NCI-H524 treated with DMSO at 0.1 percent for 48 hours (cell line): ENCODE measurements around the gene GRB2.
A peak's percentile ranks its signal among the peaks of the same experiment; 100 is the strongest.
"Not testable (repeated sequence)": the region's sequence is repeated elsewhere in the genome, so short reads cannot be mapped to it uniquely, and the experiment has no call there.

Experiments used
- DNase-seq: peaks from one replicate; lab custom pipeline; 2025; lab: John Stamatoyannopoulos, UW

The GRB2 gene

DNA sequence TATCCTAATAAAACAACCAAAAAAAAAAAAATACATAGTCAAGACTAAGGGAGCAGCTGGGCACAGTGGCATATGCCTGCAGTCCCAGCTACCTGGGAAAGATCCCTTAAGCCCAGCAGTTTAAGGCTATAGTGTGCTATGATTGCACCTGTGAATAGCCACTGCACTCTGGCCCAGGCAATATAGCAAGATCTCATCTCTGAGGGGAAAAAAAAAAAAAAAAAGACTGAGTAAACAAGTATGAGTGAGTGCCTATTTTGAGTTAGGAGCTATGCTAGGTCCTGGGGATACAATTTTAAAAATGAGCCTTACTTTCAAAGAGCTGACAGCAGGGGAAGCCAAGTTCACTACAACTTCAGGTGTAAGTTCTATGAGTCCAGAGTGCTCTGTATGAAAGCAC is 55.4 kb downstream of the GRB2 start:
- DNase-seq, result no peak

DNA sequence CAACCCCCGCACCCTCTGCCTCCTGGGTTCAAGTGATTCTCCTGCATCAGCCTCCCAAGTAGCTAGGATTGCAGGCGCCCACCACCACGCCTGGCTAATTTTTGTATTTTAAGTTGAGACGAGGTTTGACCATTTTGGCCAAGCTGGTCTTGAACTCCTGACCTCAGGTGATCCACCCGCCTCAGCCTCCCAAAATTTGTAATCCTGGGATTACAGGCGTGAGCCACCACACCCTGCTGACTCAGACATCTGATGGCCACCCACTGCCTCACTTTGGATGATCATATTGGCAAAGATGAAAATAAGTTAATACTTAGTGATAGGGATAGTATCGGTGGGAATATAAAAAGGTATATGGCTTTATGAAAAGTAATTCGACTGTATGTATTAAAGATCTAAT is 55.9 kb downstream of the GRB2 start:
- DNase-seq, result no peak

DNA sequence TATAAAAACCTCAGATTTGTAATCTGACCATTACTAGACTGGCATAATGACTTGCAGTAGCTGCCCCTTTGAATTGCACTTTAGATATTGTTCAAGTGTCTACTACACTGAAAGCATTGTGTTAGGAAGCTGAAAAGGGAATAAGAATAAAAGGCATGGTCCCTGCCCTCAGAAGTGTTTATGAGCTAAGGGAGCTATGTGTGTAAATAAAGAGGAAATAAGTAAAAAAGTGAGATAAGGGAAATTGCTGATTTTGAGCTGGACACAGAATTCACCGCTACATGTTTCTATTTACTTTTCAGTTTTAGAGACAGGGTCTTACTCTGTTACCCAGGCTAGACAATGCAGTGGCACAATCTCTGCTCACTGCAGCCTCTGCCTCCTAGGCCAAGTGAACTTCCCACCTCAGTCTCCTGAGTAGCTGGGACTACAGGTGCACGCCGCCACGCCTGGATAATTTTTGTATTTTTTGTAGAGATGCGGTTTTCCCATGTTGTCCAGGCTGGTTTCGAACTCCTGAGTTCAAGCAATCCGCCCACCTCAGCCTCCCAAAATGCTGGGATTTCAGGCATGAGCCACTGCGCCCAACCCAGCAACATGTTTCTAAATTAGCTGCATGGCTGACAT is 57.0 kb downstream of the GRB2 start:
- no peak for DNase-seq

DNA sequence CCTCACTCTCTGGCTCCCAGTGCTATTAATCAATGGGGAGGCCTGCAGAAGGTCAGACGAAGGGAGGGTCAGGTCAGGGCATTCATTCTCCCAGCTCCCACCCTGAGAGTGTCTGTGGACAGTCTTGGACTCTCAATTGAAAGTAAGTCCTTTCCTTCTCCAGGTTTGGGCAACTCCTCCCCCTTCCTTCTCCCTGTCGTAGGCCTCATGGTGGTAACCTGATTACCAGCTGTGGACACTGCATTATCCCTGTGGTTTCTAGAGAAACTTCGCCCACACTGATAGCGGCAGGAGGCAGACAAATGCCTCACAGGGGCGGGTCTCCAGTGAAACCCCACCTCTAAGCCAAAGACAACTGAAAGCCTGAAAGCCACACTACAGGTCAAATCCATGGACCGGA is 58.6 kb downstream of the GRB2 start:
- no peak for DNase-seq

DNA sequence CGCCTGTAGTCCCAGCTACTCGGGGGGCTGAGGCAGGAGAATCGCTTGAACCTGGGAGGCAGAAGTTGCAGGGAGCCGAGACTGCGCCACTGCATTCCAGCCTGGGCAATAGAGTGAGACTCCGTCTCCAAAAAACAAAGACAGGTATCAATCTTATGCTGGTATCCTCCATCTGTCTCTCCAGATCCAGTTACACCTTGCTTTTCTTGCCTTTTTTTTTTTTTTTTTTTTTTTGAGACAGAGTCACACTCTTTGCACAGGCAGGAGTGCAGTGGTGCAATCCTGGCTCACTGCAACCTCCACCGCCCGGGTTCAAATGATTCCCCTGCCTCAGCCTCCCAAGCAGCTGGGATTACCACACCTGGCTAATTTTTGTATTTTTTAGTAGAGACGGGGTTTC is 59.1 kb downstream of the GRB2 start:
- DNase-seq, result not testable (repeated sequence)

DNA sequence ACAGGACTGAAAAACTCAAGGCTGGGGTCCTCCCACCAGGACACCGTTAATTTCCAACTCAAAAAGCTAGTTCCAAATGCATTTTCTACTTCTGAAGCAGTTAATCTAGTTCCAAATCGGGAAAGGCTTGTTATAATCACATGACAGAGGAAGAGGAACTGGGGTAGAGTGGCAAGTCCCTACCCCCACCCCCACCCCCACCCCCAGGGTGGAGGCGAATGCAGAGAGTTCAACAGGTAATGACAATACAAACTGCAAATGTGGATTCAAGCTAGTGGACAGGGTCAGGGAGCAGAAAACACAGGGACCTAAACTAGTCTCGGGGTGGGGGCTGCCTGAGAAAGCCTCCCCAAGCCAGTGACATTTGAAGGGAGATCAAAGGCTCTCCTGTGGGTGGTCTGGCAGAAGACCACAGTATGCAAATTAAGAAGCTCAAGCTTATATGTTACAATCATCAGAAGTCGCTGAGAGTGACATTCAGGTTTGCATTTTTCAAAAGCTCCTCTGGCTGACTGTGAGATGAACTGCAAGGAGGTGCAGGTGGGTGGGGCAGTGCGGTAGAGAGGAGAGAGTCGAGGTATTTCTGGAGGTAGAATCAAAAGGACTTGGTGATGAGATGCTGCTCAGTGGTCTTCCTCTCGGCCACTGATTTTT is 59.8 kb downstream of the GRB2 start:
- DNase-seq, result no peak

DNA sequence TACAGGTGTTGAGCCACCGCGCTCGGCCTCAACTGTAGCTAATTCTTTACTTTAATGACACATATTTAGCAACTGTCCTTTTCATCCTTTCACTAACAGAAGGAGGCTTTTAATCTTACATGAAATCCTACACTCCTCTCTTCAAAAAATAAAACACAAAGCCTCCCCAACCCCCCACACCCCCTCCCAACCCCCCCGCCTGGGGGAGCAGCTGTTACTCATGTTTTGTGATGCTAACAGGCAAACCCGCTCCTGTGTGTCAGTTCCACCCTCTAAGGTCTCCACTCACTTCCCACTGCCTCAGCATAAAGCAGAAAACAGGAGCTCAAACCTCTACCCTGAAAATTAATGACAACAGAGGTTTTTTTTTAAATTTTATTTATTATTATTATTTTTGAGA is 60.8 kb downstream of the GRB2 start:
- DNase-seq, result peak; percentile 99

DNA sequence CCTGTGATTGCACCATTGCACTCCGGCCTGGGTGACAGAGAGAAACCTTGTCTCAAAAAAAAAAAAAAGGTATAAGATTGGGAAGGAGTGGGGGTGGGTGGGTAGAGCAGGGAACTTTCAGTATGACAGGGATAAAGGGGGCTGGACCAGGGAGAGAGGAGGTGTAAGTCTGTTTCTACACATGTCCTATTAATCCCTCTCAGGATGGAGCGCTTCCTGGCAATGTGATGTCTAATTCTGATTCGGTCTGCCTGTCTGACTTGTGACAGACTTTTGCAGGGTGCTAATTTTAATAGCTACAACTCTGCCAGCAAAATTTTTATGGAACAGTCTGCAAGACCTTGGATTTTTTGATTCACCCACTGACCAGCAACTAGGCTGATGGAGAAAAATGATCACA is 62.5 kb downstream of the GRB2 start:
- peak; percentile 47 for DNase-seq

DNA sequence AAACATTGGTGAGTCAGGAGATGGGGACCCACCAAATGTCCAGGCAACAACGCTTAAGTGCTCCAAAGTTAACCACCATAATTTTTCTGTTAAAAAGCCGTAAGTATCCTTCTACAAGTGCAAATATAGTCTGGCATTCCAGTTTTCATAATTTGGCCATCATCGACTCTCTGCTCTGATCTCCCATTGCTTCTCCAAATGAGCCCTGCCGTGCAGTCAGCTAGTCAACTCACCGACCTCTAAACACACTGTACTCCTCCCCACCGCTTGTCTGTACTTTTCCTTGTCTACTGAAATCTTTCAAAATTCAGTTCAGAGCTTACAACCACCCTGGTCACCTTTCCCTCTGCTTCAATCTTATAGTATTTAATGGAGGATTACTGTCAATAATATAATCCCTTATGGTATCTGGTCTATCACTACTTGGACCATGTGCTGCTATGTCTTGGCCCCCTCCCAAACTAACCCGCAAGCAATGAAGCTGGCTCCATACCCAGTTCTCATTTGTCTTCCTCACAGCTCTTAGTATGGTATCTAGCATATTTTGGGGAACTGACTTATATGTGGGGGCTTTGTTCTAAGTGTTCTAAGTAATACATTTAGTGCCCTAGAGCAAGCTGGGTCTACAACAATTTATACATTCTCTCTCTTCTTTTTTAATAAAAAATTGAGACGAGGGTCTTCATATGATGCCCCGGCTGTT is 63.5 kb downstream of the GRB2 start:
- DNase-seq, result peak; percentile 32

DNA sequence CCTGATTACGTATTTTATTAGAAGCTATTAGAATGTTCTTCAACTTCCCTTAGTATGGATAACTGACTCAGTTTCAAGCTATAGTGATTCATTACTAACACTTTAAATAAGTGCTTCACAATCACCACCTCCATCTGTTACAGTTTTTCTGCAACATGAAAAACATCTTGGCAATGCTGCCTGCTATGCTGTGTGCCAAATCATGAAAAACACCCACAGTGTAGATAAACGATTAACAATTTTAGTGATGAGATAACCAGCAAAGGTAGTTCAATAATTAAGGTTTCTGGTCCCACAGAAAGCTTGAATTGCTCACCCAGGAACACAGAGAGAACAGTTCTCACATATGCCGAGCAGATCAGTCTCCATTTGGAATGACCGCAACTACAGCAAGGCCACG is 64.8 kb downstream of the GRB2 start:
- DNase-seq, result peak; percentile 92

DNA sequence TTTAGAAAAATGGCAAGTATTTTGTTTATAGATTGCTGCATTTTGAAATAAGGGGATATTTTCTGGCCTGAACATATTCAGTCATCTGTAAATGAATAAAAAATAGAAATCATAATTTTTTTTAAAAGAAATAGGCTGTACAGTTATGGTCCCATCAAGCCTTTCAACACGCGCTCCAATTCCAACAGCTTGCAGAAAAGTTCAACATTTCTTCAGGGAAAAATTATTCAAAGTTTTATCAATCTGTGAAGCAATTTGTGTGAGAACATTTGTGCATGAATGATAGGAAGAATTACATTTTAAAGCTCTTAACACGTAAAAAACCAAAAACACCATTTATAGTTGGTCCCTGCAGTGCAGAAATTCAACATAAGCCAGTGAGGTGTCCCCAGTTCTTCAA is 65.5 kb downstream of the GRB2 start:
- DNase-seq, result no peak

DNA sequence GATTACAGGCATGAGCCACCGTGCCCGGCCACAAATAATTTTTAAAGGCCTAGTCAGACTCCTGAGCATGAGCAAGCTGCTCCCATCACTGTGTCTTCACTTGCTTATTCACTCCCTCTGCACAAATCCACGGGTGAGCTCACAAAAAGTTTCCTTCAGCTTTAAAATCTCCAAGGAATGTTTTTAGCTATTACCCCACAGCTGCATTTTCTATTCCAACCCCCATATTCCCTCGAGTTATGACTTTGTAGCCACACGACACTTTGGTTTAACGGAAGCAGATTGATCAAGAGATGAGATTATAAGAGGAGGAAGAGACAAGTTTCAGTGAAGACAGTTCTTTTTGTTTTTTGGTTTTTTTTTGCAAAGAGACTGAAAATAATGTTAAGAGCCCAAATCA is 67.1 kb downstream of the GRB2 start:
- no peak for DNase-seq

DNA sequence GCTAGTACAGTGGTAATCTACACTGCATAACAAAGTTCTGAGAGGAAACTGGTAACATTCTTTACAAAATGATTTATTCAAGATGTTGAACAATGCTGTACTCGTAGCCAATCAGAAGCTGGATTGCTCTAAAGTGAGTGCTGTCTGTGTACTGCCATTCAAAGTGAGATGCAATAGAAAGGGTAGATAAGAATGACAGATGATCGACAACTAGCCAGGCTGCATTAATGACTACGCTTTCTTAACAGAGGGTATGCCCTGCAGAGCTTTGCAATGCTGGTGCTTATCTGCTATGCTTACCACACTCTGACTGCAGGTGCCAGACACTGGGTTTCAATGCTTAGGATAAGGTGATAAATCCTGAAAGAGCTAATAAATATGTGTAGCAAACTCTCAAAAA is 70.2 kb downstream of the GRB2 start:
- no peak for DNase-seq

DNA sequence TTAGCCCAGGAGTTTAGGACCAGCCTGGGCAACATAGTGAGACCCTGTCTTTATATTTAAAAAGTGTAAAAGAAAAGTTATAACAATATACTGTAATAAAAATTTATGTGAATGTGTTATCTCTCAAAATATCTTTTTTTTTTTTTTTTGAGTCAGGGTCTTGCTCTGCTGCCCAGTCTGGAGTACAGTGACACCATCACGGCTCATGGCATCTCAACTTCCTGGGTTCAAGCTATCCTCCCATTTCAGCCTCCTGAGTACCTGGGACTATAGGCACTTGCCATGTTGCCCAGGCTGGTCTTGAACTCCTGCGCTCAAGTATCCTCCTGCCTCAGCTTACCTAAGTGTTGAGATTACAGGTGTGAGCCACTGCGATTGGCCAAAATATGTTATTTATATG is 70.8 kb downstream of the GRB2 start:
- DNase-seq, result no peak

DNA sequence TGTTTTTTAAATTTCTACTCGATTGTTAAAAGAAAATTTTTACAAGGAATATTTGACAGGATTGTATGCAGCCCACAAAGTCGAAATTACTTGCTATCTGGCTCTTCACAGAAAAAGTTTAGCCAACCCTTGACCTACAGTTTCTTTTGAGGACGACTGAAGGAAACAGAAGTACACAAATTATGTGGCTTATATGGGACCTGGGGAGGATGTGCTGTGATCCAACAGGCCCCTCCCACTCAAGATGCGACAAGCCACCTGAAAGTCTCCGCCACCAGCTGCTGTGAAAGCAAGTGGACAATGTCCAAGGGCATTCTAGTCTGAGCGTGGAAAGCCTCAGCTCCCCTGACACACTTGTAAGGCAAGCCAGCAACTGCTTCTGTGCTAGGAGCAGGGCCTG is 73.8 kb downstream of the GRB2 start:
- DNase-seq, result no peak

DNA sequence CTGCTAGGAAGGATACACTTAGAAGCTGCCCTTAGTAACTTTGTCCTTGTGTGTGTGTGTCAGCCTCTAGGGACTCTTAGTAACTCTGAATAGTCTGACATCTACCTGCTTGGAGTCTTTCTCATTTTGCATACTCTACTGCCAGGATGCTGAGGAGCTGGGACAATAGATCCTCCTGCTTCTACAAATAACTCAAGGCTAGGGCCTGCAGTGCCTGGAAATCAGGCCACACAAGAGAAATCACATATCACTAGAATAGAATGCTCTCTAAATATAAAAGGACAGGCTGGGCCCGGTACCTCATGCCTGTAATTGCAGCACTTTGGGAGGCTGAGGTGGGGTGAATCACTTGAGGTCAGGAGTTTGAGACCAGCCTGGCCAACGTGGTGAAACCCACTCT is 77.7 kb downstream of the GRB2 start:
- DNase-seq, result no peak

DNA sequence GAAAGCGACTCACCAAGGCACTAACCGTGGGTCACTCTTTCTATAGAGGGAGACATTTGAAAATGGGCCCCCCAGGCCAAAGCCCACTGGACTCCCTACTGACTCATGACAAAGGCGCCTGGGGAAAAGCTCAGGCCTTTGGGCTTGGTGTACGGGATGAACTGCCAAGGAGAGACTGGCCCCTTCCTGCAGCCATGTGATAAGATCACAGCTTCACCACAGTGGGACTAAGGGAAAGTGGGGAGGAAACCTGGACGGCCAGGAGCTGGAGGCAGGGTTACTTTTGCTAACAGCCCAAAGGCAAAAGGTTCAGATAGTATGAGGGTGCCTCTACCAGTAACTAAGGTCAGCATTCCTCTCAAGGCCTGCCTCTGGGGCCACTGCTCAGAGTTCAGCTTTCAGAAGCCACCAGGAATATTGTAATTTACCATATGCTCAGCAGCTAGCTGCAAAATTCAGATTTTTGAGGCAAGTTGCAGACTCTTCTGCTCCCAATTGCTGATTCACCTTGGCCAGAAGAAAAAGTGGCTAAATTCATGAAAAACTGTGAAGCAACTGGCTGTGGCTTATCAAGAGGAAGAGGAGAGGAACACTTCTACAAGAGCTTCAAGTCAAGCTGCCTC is 79.1 kb downstream of the GRB2 start:
- DNase-seq, result no peak

DNA sequence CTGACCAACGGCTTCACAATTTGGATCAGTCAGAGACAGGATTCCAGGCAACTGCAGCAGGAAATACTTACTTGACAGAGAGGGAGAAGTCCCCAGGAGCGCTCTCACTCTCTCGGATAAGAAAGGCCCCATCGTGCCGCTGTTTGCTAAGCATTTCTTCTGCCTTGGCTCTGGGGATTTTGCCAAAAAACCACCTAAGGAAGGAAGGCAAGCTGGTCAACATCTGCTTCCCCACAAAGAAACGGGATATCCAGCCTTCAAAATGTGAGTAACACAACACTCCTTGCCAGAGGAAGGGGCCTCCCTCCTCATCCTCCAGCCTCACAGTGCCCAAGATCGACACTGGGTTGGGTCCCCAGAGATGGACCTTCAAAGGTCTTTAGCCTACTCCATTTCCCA is 79.7 kb downstream of the GRB2 start:
- DNase-seq, result no peak

DNA sequence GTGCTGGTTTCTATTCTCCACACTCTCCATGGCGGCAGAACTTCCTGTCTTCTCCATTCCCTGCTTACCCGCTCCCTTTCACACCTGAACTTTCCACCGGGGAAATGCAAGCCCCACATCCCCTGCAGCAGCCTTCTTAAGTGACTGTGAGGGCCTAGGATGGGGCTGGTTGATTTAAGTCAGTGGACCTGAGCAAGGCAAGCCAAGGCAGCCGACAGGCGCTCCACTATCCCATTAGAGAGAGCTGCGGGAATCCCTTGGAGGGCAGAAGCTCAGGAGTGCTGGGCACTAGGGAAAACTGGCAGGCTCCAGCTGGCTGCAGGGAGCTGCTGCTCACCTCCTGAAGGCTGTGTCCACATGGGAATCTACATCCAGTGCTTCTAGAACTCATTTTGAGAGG is 80.1 kb downstream of the GRB2 start:
- no peak for DNase-seq

DNA sequence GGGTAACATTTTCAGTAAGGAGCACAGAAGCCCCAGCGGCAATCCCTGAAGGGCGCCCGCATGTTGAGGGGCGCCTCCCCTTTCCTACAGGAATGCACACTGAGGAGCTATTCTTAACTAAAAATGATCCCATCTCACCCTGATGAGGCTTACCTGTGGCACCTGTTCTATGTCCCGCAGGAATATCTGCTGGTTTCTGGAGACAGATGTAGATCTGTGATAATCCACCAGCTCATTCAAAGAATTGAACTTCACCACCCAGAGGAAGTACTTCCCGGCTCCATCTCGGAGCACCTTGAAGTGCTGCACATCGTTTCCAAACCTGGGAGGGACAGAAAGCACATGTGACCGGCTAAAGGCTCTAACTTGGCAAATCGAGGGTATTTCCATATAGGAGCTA is 84.0 kb downstream of the GRB2 start:
- DNase-seq, result no peak

DNA sequence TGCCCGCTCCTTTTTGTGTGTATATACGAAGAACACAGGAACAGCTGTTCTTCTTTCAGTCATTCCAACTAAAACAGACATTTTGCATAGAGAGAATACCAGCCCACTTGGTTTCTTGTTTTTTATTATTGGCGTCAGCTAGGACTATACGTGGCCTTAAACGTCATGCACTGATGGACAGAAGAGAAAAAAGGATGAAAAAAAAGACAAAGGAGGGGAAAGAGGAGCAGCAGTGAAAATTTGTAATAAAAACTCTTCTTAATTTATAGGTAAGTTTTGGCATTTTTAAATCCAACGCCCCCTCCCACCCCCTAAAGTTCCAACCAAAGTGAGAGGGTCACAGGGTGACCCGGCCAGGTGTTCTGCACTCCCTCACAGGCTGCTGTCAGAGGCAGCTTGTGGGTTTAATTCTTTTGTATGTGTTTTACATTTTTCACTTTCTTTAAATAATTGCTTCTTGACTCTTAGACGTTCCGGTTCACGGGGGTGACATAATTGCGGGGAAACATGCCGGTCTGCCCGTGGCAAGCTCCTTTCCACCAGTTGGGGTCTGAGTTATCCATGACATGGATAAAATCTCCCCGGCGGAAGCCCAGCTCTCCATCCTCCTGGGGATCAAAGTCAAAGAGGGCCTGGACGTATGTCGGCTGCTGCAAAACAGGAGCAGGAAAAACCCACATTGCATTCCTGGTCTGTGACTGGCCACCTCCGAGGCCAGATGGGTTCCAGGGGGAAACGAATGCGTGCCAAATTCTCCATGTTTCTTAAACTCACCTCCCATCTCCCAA is 85.4 kb downstream of the GRB2 start:
- no peak for DNase-seq

DNA sequence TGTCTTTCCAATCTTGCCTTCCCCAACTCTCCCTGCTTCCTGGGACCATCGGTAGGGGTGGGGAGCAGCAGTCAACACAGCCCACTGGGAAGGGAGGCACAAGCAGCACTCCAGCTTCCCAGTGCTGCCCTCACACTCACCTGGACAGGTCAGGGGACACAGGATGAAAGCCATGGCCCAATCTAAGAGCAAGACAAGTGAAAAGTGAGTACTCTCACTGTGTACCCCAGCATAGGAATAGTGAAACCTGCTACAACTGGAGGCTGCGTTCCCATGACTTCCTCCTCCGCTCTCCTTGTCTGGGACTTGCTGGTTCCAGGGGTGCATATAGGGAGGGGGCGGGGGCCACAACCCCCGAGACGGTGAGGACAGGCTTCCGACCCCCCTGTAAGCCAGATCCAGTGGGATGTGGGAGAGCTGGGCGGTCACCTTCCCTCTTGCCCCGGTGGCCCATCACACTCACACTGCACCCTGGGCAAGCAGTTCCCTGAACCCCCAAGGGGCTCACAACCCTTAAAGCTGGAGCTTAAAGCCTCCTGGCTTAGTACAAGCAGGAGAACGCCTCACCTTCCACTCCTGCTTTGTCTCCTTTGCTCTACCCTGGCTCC is 86.8 kb downstream of the GRB2 start:
- no peak for DNase-seq
